Activated T-cell treated with anti-CD3 and anti-CD28 coated beads, Interleukin-2, amount 50 U/mL, for 72 hours (primary cell): ENCODE measurements around the gene NT5C3B. TPM values are rescaled to one million over a fixed set of nuclear protein-coding genes. Genes with fewer than 3 reads are reported as not detected.
"Not testable (repeated sequence)": the region's sequence is repeated elsewhere in the genome, so short reads cannot be mapped to it uniquely, and the experiment has no call there.

Experiments
- ATAC-seq, 2 donors: fragments of 150-1000 bp; cut with Tn5 transposase; replicated peaks in 1 of 2; 2 replicates each; pipeline ENCODE4 v1.10.0; 2021; ENCODE audit warnings: moderate library complexity in 2 of 2, mild to moderate bottlenecking in 1 of 2
- DNase-seq, 2 donors: peaks; one replicate each; pipeline ENCODE4 v3.0.0; 2021 to 2022; ENCODE audit warnings: mixed read lengths in 1 of 2
- H3K27ac Mint-ChIP-seq: one replicate; pipeline ENCODE4 v1.8.0; 2022; ENCODE audit warnings: mild to moderate bottlenecking, moderate library complexity, mixed read lengths
- H3K27me3 Mint-ChIP-seq: one replicate; pipeline ENCODE4 v1.8.0; 2022; ENCODE audit warnings: low read depth, mixed read lengths
- H3K36me3 Mint-ChIP-seq, 2 donors: one replicate each; pipeline ENCODE4 v1.8.0; 2022; ENCODE audit warnings: mixed read lengths in 2 of 2, mild to moderate bottlenecking in 1 of 2; ENCODE audit not compliant: insufficient read depth in 2 of 2
- H3K4me1 Mint-ChIP-seq: one replicate; pipeline ENCODE4 v1.8.0; 2022; ENCODE audit warnings: low read depth, mixed read lengths
- H3K4me3 Mint-ChIP-seq, 2 donors: one replicate each; pipeline ENCODE4 v1.8.0; 2022; ENCODE audit warnings: mild to moderate bottlenecking in 2 of 2, mixed read lengths in 2 of 2, moderate library complexity in 2 of 2
- H3K9me3 Mint-ChIP-seq, 2 donors: one replicate each; pipeline ENCODE4 v1.8.0; 2022; ENCODE audit warnings: mixed read lengths in 2 of 2
- total RNA-seq, 2 donors: library from RNA; stranded (reverse); gene quantifications; one replicate each; pipeline ENCODE4 v1.2.3, GENCODE V29; 2022

Gene NT5C3B
- total RNA-seq, 2 donors from 2014 or later: 34.9 to 49.5 TPM

DNA sequence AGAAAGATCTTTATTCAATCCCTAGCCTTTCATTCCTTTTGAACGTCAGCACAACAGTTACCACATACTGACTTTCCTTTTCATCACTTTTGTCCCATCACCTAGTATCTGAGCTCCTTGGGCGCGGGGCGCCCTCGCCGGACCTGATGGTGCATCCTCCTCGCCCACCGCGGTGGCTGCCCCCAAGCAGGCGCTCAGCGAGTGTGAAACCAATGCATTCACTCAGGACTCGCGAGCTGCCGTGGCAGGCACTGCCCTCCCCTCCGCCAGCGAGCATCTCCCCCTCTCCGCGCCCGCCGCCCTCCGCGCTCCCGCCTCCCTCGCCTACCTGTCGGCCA is 28.4 kb upstream of the NT5C3B start:
- Mint-ChIP-seq H3K27ac (no peak overlapping the region), H3K36me3 (peaks cover 0 to 5% of the 10 kb centered on the region in 2 donors), H3K4me3 (no peak overlapping the region), H3K27me3 (no peaks in the 10 kb centered on the region), H3K9me3 (no peaks in the 10 kb centered on the region), H3K4me1 (peaks cover 35% of the 10 kb centered on the region)
- no peak for DNase-seq
- no peak for ATAC-seq

DNA sequence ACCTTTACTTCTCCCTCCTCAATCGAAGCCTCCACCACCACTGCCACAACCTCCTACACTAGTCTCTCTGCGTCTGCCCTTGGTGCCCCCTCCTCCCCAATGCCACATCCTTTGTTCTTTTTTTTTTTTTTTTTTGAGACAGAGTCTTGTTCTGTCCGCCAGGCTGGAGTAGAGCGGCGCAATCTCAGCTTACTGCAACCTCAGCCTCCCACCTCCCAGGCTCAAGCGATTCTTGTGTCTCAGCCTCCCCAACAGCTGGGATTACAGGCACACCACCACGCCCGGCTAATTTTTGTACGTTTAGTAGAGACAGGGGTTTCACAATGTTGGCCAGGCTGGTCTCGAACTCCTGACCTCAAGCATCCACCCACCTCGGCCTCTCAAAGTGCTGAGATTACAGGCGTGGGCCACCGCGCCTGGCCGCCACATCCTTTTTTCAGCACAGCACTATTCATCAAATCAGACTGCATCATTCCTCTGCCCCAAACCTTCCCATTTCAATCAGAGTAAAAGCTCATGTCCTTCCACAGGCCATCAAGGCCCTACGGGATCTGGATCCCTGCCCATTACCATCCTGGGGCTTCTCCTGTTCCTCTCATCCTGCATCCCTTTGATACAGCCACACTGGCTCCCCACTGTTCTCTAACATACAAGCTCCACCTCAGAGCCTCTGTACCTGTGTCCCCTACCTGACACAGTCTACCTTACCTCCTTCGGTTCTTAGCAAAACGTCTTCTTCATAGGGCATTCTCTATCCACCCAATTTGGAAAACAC is 27.2 kb upstream of the NT5C3B start:
- peak; percentile 54 to 58 for DNase-seq
- ATAC-seq: peak; percentile 44 to 46
- Mint-ChIP-seq H3K27ac (no peak overlapping the region), H3K9me3 (no peaks in the 10 kb centered on the region), H3K27me3 (no peaks in the 10 kb centered on the region), H3K4me1 (peaks cover 28% of the 10 kb centered on the region), H3K4me3 (no peak overlapping the region), H3K36me3 (peaks cover 0 to 5% of the 10 kb centered on the region in 2 donors)

DNA sequence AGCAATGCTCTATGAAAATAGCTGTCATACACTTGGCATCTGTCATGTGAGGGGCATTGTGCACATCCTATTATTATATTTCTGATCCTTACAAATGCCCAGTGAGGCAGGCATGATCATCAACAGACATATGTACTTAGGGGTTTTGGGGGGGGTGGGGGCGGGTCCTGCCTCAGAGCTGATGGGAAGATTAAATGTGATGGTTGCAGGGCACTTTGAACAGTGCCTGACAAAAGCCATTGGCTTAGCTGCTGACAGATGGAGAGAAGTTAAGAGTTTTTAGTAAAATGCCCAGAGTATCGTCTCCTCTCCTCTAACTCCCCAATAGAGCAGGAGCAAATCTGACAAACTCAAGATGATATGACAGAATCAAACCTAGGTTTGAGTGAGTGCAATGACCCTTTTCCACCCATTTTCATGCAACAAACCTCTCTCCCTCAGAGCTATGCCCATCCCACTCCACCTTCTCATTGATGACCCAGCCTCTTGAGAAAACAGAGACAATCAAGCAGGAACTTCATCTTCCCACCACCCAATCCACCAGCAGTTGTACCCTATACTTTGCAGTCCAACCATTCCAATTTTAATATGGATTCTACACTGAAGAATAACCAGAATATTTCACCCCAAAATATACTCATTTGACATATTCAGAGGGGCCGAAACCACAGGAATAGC is 24.4 kb upstream of the NT5C3B start:
- Mint-ChIP-seq H3K27me3 (no peaks in the 10 kb centered on the region), H3K27ac (peak overlapping the region; percentile 14), H3K9me3 (no peaks in the 10 kb centered on the region), H3K36me3 (no peaks in the 10 kb centered on the region), H3K4me3 (peak overlapping the region in 1 of 2 donors; percentile 20), H3K4me1 (peaks cover 21% of the 10 kb centered on the region)
- no peak for ATAC-seq
- DNase-seq: no peak

DNA sequence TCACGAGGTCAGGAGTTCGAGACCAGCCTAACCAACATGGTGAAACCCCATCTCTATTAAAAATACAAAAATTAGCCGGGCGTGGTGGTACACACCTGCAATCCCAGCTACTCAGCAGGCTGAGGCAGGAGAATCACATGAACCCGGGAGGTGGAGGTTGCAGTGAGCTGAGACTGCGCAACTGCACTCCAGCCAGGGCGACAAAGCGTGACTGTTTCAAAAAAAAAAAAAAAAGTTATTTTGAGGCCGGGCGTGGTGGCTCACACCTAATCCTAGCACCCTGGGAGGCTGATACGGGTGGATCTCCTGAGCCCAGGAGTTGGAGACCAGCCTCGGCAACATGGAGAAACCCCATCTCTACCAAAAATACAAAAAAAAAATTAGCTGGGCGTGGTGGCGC is 15.3 kb upstream of the NT5C3B start:
- not testable (repeated sequence) for H3K27me3 Mint-ChIP-seq, H3K9me3 Mint-ChIP-seq, DNase-seq, H3K4me3 Mint-ChIP-seq, H3K27ac Mint-ChIP-seq, H3K36me3 Mint-ChIP-seq, ATAC-seq
- H3K4me1 Mint-ChIP-seq: peaks cover 42% of the 10 kb centered on the region

DNA sequence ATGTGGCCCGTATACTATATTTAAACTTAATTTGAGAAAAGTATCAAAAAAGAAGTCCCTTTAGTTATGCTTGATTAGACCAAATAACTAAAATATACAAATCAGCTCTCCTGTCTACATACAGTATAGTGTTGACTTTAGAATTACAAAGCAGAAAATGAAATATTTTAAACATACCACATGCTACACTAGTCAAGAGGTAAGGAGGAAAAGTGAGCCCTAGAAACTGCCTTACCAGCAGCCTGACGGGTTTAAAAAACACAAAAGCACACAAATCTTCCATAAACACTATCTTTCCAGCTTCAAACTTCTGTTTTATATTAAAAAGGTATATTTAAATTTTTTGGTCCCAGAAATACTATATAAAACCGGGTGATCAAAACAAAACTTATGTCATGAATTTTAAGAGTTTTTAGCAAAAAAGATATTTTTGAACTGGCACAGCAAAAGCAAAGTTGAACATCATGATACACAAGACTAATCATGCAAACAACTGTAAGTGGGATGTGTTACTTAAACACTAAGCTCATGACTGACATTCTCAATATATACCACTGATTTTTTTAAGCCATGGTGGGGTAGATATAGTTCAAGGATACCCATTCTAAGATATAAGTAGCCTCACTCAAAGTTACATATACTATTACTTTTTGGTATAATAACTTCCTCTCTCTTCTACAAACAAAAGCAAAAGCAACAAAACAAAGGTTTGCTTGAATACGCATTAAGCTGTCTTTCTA is 13.4 kb upstream of the NT5C3B start:
- H3K9me3 Mint-ChIP-seq: no peaks in the 10 kb centered on the region
- ATAC-seq (no peak), DNase-seq (no peak)
- peaks cover 2 to 6% of the 10 kb centered on the region in 2 donors for H3K36me3 Mint-ChIP-seq
- H3K27ac Mint-ChIP-seq: no peak overlapping the region
- H3K4me1 Mint-ChIP-seq: peaks cover 42% of the 10 kb centered on the region
- no peak overlapping the region for H3K4me3 Mint-ChIP-seq
- no peaks in the 10 kb centered on the region for H3K27me3 Mint-ChIP-seq

DNA sequence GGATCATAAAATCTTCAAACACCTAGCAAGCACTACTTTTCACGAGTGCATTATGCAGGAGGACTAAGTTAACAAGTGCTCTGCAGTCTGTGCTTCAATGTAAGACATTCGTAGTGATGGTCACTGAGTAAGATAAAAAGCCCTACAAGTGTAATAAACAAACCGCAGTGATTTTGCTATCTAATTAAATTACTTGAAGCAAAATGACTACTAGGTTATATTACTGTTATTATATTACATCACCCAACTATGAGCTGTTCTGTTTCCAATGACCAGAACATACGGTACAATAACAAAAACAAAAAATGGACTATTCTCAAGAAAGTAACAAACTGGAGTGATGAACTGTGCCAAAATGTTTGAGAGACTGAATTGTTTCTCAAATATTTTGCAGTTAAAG is 12.8 kb upstream of the NT5C3B start:
- H3K36me3 Mint-ChIP-seq: peaks cover 2 to 5% of the 10 kb centered on the region in 2 donors
- H3K9me3 Mint-ChIP-seq: no peaks in the 10 kb centered on the region
- H3K27ac Mint-ChIP-seq: no peak overlapping the region
- no peak overlapping the region for H3K4me3 Mint-ChIP-seq
- peaks cover 41% of the 10 kb centered on the region for H3K4me1 Mint-ChIP-seq
- ATAC-seq (no peak), DNase-seq (no peak)
- H3K27me3 Mint-ChIP-seq: no peaks in the 10 kb centered on the region

DNA sequence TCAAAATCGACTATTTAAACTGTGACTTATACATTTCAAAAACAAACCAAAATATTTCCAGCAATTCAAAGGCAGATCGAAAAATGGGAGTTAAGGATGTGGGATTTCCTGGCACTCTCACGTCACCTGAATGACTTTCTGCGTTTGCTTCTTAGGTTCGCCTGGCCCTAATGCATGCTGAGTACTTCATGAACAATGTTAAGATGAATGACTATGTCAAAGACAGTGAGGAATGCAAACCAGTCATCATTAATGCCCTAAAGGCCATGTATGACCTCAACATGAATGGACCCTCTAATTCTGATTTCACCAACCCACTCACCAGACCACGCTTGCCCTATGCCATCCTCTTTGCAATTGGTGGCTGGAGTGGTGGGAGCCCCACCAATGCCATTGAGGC is 8.9 kb upstream of the NT5C3B start:
- H3K27me3 Mint-ChIP-seq: no peaks in the 10 kb centered on the region
- ATAC-seq: no peak
- no peak overlapping the region for H3K27ac Mint-ChIP-seq
- peaks cover 11% of the 10 kb centered on the region for H3K4me1 Mint-ChIP-seq
- no peaks in the 10 kb centered on the region for H3K9me3 Mint-ChIP-seq
- DNase-seq: no peak
- peaks cover 0 to 2% of the 10 kb centered on the region in 2 donors for H3K36me3 Mint-ChIP-seq
- no peak overlapping the region for H3K4me3 Mint-ChIP-seq

DNA sequence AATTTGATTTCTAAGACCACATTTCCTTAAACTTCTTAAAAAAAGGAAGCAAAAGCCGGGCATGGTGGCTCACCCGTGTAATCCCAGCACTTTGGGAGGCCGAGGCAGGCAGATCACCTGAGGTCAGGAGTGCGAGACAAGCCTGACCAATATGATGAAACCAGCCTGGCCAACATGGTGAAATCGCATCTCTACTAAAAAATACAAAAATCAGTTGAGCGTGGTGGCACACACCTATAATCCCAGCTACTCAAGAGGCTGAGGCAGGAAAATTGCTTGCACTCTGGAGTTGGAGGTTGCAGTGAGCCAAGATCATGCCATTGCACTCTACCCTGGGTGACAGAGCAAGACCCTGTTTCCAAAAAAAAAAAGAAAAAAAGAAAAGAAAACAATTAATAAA is 4.7 kb upstream of the NT5C3B start:
- DNase-seq, H3K36me3 Mint-ChIP-seq, H3K27ac Mint-ChIP-seq, ATAC-seq, H3K4me1 Mint-ChIP-seq, H3K9me3 Mint-ChIP-seq, H3K4me3 Mint-ChIP-seq: not testable (repeated sequence)
- peaks cover 10% of the 10 kb centered on the region for H3K27me3 Mint-ChIP-seq

DNA sequence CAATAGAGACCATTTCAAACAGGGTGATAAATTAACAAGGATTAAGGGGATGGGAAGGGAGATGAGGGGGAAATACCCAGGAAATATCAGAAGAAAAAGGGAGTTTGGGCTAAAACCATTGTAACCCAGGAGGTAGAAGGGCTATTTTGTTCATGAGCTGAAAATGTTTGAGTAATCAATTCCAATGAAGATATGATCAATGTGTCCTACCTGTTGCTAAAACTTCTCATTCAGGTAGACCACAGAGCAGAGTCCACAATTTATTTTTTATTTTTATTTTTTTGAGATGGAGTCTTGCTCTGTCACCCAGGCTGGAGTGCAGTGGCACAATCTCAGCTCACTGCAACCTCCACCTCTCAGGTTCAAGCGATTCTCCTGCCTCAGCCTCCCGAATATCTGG is 3.4 kb upstream of the NT5C3B start:
- peaks cover 17% of the 10 kb centered on the region for H3K4me1 Mint-ChIP-seq
- H3K9me3 Mint-ChIP-seq, ATAC-seq, H3K36me3 Mint-ChIP-seq, H3K27ac Mint-ChIP-seq, H3K4me3 Mint-ChIP-seq, DNase-seq: not testable (repeated sequence)
- peaks cover 10% of the 10 kb centered on the region for H3K27me3 Mint-ChIP-seq

DNA sequence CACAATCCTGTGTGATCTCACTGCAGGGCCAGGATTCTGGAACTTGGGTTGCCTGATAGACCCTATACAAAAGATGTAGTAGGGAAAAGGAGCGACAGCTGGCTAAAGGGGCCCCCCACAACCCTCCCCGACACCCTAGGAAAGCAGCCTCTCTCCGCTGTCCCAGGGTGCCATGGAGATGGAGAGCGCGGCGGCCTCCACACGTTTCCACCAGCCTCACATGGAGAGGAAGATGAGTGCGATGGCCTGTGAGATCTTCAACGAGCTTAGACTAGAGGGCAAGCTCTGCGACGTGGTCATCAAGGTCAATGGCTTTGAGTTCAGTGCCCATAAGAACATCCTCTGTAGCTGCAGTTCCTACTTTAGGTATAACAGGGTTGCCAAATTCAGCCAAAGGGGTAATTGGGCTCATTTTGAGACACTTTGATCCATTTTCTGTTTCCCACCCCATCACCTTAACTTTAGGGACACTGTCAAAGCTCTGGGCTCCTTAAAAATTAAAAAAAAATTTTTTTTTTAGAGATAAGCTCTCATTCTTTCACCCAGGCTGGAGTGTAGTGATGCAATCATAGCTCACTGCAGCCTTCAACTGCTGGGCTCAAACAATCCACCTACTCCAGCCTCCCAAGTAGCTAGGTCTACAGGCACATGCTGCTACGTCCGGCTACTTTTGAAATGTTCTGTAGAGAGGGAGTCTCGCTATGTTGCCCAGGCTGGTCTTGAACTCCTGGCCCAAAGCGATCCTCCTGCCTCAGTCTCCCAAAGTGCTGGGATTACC is 1.9 kb upstream of the NT5C3B start, which contains the start of gene KLHL10:
Gene KLHL10, plus strand, starts transcription at position 65 of the 778 bp plus-strand sequence. Its CDS starts 108 bp downstream, at position 173.
- H3K27me3 Mint-ChIP-seq: peaks cover 10% of the 10 kb centered on the region
- H3K4me3 Mint-ChIP-seq: peak within 1 kb of the TSS; percentile 81 to 86
- H3K4me1 Mint-ChIP-seq: peaks cover 18% of the 10 kb centered on the region
- H3K9me3 Mint-ChIP-seq: no peaks in the 10 kb centered on the region
- ATAC-seq (no peak), DNase-seq (no peak)
- no peaks in the 10 kb centered on the region for H3K36me3 Mint-ChIP-seq
- H3K27ac Mint-ChIP-seq: no peak within 1 kb of the TSS

DNA sequence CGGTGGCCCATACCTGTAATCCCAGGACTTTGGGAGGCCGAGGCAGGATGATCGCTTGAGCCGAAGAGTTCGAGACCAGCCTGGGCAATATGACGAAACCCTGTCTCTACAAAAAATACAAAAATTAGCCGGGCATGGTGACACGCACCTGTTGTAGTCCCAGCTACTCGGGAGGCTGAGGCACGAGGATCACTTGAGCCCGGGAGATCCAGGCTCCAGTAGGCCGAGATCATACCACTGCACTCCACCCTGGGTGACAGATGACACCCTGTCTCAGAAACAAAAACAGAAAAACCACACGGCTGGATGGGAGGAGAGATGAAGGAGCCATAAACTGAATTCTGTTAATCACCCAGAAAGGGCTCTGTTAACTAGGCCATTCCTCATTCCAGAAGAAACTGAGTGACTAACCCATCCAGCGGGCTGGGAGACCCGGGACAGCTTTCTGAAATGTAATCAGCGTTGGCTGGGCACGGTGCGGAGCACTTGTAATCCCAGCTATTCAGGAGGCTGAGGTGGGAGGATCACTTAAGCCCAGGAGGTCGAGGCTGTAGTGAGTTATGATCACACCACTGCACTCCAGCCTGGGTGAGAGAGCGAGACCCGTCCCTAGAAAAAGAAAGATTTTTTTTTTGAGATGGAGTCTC is 641 bp upstream of the NT5C3B start:
- Mint-ChIP-seq H3K27me3 (peaks cover 10% of the 10 kb centered on the region), H3K4me3 (peak overlapping the region; percentile 81 to 86), H3K27ac (no peak overlapping the region), H3K9me3 (no peaks in the 10 kb centered on the region), H3K4me1 (peaks cover 18% of the 10 kb centered on the region), H3K36me3 (peaks cover 0 to 1% of the 10 kb centered on the region in 2 donors)
- ATAC-seq (no peak), DNase-seq (no peak)

DNA sequence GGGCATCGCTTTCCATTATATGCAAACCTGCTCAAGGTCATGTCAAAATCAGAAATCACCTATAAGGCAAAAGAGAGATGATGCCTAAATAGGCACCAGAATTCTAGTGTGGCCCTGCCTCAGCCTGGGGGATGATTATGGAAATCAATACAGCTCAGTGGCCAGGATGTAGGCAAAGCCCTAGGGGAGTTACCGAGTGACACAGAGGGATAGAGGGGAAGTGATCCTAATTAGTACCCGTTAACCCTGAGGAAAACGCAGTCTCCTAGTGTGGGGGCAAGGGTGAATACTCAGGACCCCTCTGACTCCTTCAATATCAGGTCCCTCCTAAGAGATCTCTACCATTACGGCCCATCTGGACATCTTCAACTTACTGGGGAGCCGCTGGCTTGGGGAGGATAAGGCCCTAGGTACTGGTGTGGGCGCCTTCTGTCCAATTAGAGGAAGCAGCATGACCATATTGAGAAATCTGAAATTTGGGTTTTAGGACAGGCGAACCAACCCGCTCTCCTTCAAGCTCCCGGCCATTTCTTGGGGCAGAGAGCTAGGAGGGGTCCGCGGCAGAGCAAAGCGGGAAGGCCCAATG is 725 bp downstream of the NT5C3B start:
- no peak for DNase-seq
- no peak for ATAC-seq
- Mint-ChIP-seq H3K36me3 (peaks cover 0 to 1% of the 10 kb centered on the region in 2 donors), H3K27me3 (peaks cover 10% of the 10 kb centered on the region), H3K4me1 (peaks cover 18% of the 10 kb centered on the region), H3K9me3 (no peaks in the 10 kb centered on the region), H3K4me3 (peak overlapping the region; percentile 81 to 86), H3K27ac (no peak overlapping the region)
